LNCaP clone FGC (cell line): ENCODE results near the gene PCBP3.

Experiments
- DNase-seq: peaks from one replicate; pipeline ENCODE4 v3.0.0-alpha.2; 2011; ENCODE audit warnings: low read depth
- H3K4me3 ChIP-seq: 2 replicates; pipeline ENCODE4 v1.5.1; 2011; ENCODE audit warnings: mild to moderate bottlenecking, low read depth, low read length, control low read depth
- TF ChIP-seq, protein P1 (sequence below): IDR thresholded peaks from 2 replicates; pipeline ENCODE4 v1.5.1; 2012; ENCODE audit warnings: mild to moderate bottlenecking; ENCODE audit not compliant: control insufficient read depth, insufficient read depth; ENCODE audit errors: extremely low read depth

Gene PCBP3

DNA sequence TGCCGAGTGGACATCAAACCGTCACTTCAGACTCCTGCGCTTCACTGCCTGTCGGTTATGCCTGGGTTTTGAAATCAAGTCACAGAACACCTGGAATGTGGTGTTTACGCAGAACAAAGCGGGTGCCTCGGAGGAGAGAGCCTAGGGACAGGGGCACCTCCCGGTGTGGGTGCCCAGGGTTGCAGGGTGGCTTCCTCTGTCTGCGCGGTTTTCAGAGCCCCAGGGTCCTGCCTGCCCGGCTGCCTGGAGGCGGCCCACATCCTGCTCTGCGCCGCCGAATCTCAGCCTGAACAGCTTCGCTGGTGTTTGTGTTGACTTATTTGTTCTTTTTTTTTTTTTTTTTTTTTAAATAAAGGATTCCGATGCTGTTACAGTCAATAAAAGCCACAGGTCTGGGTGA is 224.6 kb downstream of the PCBP3 start:
- H3K4me3 ChIP-seq, result no peak overlapping the region
- TF ChIP-seq, protein P1, sequence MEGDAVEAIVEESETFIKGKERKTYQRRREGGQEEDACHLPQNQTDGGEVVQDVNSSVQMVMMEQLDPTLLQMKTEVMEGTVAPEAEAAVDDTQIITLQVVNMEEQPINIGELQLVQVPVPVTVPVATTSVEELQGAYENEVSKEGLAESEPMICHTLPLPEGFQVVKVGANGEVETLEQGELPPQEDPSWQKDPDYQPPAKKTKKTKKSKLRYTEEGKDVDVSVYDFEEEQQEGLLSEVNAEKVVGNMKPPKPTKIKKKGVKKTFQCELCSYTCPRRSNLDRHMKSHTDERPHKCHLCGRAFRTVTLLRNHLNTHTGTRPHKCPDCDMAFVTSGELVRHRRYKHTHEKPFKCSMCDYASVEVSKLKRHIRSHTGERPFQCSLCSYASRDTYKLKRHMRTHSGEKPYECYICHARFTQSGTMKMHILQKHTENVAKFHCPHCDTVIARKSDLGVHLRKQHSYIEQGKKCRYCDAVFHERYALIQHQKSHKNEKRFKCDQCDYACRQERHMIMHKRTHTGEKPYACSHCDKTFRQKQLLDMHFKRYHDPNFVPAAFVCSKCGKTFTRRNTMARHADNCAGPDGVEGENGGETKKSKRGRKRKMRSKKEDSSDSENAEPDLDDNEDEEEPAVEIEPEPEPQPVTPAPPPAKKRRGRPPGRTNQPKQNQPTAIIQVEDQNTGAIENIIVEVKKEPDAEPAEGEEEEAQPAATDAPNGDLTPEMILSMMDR, result no peak
- DNase-seq, result no peak

DNA sequence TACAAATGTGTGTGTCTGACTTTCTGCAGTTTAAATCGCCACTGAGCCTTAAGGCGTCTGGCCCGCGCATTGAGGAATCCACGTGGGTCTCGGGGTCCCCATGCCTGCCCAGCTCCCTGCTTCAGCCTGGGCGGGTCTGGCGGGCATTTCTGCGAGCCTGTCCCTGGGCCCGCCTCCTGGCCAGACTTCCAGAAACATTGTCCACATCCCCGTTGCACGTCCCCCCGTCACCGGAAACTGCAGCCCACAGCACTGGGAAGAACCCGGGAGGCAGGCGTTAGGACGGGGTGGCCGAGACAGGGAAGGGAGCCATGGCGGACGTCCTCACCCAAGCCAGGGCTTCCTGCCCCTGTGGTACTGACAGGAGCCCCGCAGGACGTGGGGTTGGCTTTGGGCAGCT is 225.0 kb downstream of the PCBP3 start:
- TF ChIP-seq, protein P1, result no peak
- H3K4me3 ChIP-seq, result no peak overlapping the region
- DNase-seq, result no peak

DNA sequence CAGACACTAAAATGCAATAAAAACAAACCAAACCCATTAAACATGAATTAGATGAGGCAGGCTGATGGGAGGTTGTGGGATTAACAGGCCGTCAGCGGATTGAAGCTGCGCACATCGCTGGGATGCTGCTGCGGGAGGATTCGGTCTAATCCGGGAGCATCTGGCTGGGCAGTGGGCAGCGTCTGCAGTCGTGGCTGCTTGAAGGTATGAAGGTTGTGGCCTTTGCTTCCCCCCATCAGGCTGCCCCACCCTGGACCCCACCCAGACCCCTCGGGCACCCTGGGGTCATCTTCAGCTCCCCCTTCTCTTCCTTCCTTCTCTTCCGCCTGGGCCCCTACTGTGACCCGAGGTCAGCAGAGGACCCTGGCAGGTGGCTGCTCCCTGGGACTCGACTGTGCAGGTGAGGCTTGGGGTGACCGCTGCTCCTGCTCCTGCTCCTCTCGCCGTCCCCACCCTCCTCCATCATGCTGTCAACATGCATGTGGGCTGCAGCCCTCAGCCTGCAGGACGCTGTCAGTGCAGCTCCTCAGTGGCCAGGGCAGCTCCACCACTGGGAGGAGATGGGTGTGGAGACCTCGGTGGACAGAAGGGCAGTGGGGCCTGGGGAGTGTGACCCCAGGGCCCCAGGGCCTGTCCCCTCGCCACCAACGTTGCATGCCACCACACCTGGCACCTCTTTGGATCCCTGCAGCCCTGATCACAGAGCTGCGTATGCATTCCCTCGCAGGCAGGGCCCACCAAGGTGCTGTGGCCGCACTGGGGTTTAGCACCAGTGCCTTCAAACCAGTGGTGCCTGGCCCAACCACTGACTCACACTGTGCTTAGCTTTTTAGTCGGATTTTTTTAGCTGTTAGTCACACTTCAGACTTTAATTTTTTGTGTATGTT is 225.8 kb downstream of the PCBP3 start:
- no peak for DNase-seq
- TF ChIP-seq, protein P1, result no peak
- no peak overlapping the region for H3K4me3 ChIP-seq

DNA sequence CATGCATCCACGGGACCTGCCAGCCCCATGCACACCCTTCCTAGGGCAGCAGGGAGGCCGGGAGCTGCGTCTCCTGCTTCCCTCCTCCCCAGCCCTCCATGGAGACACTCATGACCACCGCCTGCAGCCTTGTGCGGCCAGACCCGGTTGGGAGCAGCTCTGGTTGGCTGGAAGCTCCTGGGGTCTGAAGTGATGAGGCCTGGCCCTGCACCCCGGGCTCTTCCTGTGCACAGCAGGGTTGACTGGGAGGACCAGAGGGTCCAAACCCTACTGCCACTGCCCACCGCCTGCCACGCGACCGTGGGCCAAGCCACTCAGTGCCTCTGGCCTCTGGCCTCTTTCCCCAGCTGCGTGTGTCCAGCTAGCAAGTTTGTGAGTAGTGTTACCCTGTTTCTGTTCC is 226.9 kb downstream of the PCBP3 start:
- no peak for DNase-seq
- H3K4me3 ChIP-seq, result no peak overlapping the region
- TF ChIP-seq, protein P1, result no peak

DNA sequence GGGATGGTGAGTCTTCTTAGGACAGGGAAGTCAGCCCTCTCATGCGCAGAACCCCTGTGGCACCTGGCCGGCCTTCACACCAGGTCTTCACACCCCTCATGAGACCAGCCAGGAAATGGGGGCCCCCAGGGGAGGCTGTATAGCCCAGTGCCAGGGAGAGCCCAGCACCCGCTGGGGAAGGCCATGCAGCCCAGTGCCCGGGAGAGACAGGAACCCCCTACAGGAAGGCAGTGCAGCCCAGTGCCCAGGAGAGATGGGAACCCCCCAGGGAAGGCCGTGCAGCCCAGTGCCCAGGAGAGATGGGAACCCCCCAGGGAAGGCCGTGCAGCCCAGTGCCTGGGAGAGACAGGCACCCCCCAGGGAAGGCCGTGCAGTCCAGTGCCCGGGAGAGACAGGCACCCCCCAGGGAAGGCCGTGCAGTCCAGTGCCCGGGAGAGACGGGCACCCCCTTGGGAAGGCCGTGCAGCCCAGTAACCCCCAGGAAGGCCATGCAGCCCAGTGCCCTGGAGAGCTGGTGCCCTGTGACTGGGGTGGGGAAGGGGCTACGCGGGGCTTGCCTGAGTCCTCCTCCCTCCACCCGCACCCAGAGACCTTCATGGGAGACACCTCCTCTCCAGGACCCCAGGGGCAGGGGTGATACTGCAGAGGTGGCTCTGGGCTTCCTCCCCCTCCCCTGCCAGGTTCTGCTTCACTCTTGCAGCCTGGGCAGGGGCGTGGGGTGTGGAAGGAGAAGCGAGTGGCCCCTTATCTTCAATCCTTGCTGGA is 227.5 kb downstream of the PCBP3 start:
- no peak overlapping the region for H3K4me3 ChIP-seq

DNA sequence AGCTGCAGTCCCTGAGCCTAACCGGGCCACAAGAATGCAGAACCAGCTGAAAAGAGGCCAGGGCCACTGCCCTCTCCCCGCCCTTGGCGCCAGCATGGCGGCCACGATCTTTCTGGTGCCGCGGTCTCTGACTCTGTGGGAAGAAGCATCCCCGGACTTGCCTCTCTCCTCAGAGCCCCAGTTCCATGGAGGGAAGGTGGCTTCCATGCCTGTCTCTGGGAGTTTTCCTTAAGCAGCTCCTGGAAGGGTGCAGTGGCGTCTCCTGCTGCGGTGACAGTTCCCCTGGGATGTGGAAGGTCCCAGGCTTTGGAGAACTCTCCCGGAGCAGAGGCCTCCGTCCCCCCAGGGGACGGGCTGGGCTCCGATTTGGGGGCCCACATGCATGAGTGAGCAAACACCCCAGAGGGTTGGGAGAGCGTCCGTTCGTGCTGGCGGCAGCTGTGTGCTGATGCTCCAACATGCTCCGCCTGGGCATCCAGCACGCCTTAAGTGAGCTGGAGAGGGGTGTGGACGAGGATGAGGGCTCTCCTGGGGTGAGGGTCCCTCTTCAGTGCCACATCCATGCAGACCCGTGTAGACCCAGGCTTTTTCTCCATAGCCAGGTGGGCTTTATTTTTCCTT is 228.2 kb downstream of the PCBP3 start:
- no peak overlapping the region for H3K4me3 ChIP-seq
- no peak for DNase-seq
- TF ChIP-seq, protein P1, result no peak

More for the DNA sequence above, 227.5 kb downstream of the PCBP3 start:
- TF ChIP-seq, protein P1, result no peak
- no peak for DNase-seq
